MM.1S (cell line): Measurements from ENCODE around the gene GARS1.

Source experiments
- DNase-seq: peaks from one replicate; pipeline ENCODE4 v3.0.0-alpha.2; 2015
- H2AFZ ChIP-seq: fragments of 300-600 bp; sonication (generic); 2 replicates; pipeline ENCODE4 v1.6.0; 2016; ENCODE audit warnings: antibody characterized with exemption, low read length
- H3F3A ChIP-seq: fragments of 300-600 bp; sonication (generic); 2 replicates; pipeline ENCODE4 v1.6.1; 2016; ENCODE audit warnings: mild to moderate bottlenecking, antibody characterized with exemption, low read length, moderate library complexity, mixed read lengths; ENCODE audit not compliant: insufficient read depth
- H3K27ac ChIP-seq: fragments of 300-600 bp; sonication (generic); 2 replicates; pipeline ENCODE4 v1.5.1; 2016; ENCODE audit warnings: mild to moderate bottlenecking, low read length
- H3K27me3 ChIP-seq: fragments of 300-600 bp; sonication (generic); replicated peaks from 2 replicates; pipeline ENCODE4 v1.6.0; 2016; ENCODE audit warnings: low read length; ENCODE audit not compliant: insufficient read depth
- H3K36me3 ChIP-seq: fragments of 300-600 bp; sonication (generic); replicated peaks from 2 replicates; pipeline ENCODE4 v1.6.1; 2016; ENCODE audit warnings: mild to moderate bottlenecking, low read length, mixed read lengths; ENCODE audit not compliant: insufficient read depth
- H3K4me1 ChIP-seq: fragments of 300-600 bp; sonication (generic); 2 replicates; pipeline ENCODE4 v1.6.1; 2016; ENCODE audit warnings: low read length, mixed read lengths
- H3K4me2 ChIP-seq: fragments of 300-600 bp; sonication (generic); 2 replicates; pipeline ENCODE4 v1.6.0; 2016; ENCODE audit warnings: low read depth, low read length
- H3K4me3 ChIP-seq: fragments of 300-600 bp; sonication (generic); 2 replicates; pipeline ENCODE4 v1.5.1; 2016; ENCODE audit warnings: low read length, mixed read lengths
- H3K79me2 ChIP-seq: fragments of 300-600 bp; sonication (generic); 2 replicates; pipeline ENCODE4 v1.6.1; 2016; ENCODE audit warnings: mixed run types, low read length, mixed read lengths
- H3K9ac ChIP-seq: fragments of 300-600 bp; sonication (generic); 2 replicates; pipeline ENCODE4 v1.6.1; 2016; ENCODE audit warnings: low read length, mixed read lengths
- H3K9me2 ChIP-seq: fragments of 300-600 bp; sonication (generic); replicated peaks from 2 replicates; pipeline ENCODE4 v1.6.1; 2016; ENCODE audit warnings: mild to moderate bottlenecking, low read length, mixed read lengths; ENCODE audit not compliant: insufficient read depth
- H3K9me3 ChIP-seq: fragments of 300-600 bp; sonication (generic); replicated peaks from 2 replicates; pipeline ENCODE4 v1.6.1; 2016; ENCODE audit warnings: mild to moderate bottlenecking, low read length, mixed read lengths; ENCODE audit not compliant: insufficient read depth
- H4K20me1 ChIP-seq: fragments of 300-600 bp; sonication (generic); 2 replicates; pipeline ENCODE4 v1.6.1; 2016; ENCODE audit warnings: mild to moderate bottlenecking, low read length, moderate library complexity, mixed read lengths; ENCODE audit not compliant: insufficient read depth
- CTCF ChIP-seq: fragments of 300-600 bp; sonication (generic); IDR thresholded peaks from 2 replicates; pipeline ENCODE4 v1.5.1; 2016; ENCODE audit warnings: antibody characterized with exemption, low read length, mixed read lengths
- EZH2 ChIP-seq: fragments of 300-600 bp; sonication (generic); optimal IDR thresholded peaks from 2 replicates; pipeline ENCODE3; 2017; ENCODE audit warnings: low read depth, mild to moderate bottlenecking, antibody characterized with exemption, low read length, mixed read lengths
- EZH2phosphoT487 ChIP-seq: fragments of 300-600 bp; sonication (generic); IDR thresholded peaks from 2 replicates; pipeline ENCODE4 v1.6.1; 2018; ENCODE audit warnings: antibody characterized with exemption, low read length

GARS1 gene

GRCh38 chr7:30654296-30655090 lies 59.8 kb downstream of the GARS1 start:
- H3K27ac ChIP-seq, result no peak overlapping the region
- no peak for DNase-seq
- no peaks in the 10 kb centered on the region for H3K79me2 ChIP-seq
- H3F3A ChIP-seq, result no peaks in the 10 kb centered on the region
- H3K9ac ChIP-seq, result no peak overlapping the region
- no peak overlapping the region for H3K4me3 ChIP-seq
- TF ChIP-seq CTCF (no peak), EZH2phosphoT487 (no peak), EZH2 (no peak)
- H3K9me3 ChIP-seq, result no peaks in the 10 kb centered on the region
- H3K36me3 ChIP-seq, result no peaks in the 10 kb centered on the region
- no peaks in the 10 kb centered on the region for H3K27me3 ChIP-seq
- H2AFZ ChIP-seq, result no peak overlapping the region
- H3K4me2 ChIP-seq, result no peak overlapping the region
- H4K20me1 ChIP-seq, result no peaks in the 10 kb centered on the region
- H3K9me2 ChIP-seq, result no peaks in the 10 kb centered on the region
- no peaks in the 10 kb centered on the region for H3K4me1 ChIP-seq

GRCh38 chr7:30655096-30655970 lies 60.7 kb downstream of the GARS1 start:
- Histone ChIP-seq H3F3A (no peaks in the 10 kb centered on the region), H3K9me3 (no peaks in the 10 kb centered on the region), H3K27me3 (no peaks in the 10 kb centered on the region), H3K9me2 (no peaks in the 10 kb centered on the region), H3K36me3 (no peaks in the 10 kb centered on the region), H3K27ac (no peak overlapping the region), H3K4me2 (no peak overlapping the region), H4K20me1 (no peaks in the 10 kb centered on the region), H3K4me3 (no peak overlapping the region), H2AFZ (no peak overlapping the region), H3K79me2 (no peaks in the 10 kb centered on the region), H3K9ac (no peak overlapping the region), H3K4me1 (no peaks in the 10 kb centered on the region)
- no peak for DNase-seq
- TF ChIP-seq EZH2 (no peak), CTCF (no peak), EZH2phosphoT487 (no peak)

- Histone ChIP-seq H3K9ac (no peak overlapping the region), H3K4me3 (no peak overlapping the region), H3K4me2 (no peak overlapping the region), H3F3A (no peaks in the 10 kb centered on the region), H3K9me2 (no peaks in the 10 kb centered on the region), H4K20me1 (no peaks in the 10 kb centered on the region), H2AFZ (no peak overlapping the region), H3K4me1 (no peaks in the 10 kb centered on the region), H3K79me2 (no peaks in the 10 kb centered on the region), H3K36me3 (no peaks in the 10 kb centered on the region), H3K27me3 (no peaks in the 10 kb centered on the region), H3K9me3 (no peaks in the 10 kb centered on the region), H3K27ac (no peak overlapping the region)
- TF ChIP-seq EZH2 (no peak), EZH2phosphoT487 (no peak), CTCF (no peak)
- no peak for DNase-seq
Measured at GRCh38 chr7:30656006-30656957, 61.6 kb downstream of the GARS1 start.
